CD8-positive, alpha-beta memory T cell (primary cell): ENCODE results near the gene ARL14EPL. TPM values are rescaled to one million over a fixed set of nuclear protein-coding genes. Genes with fewer than 3 reads are reported as not detected.
A peak's percentile ranks its signal among the peaks of the same experiment; 100 is the strongest.

ENCODE experiments used
- CTCF ChIA-PET: fragments of 350-600 bp; sonication (Branson Sonifier 250); formaldehyde crosslinking; loops from one replicate; lab custom pipeline; 2021; ENCODE audit warnings: antibody characterized with exemption; lab: Charles Lee
- POLR2A ChIA-PET: fragments of 350-600 bp; sonication (Branson Sonifier 250); formaldehyde crosslinking; loops from one replicate; lab custom pipeline; 2021; ENCODE audit warnings: antibody characterized with exemption; lab: Charles Lee
- DNase-seq, 5 donors: peaks; one replicate each; pipeline versions ENCODE4 v3.0.0 to v3.0.0-alpha.2; 2020 to 2022; ENCODE audit warnings: mixed read lengths in 1 of 5
- H3K27ac ChIP-seq: one replicate; pipeline ENCODE4 v1.7.0; 2013; ENCODE audit warnings: low read depth, mild to moderate bottlenecking, low read length, moderate library complexity
- H3K27me3 ChIP-seq: 2 replicates; pipeline ENCODE4 v1.7.0; 2013; ENCODE audit warnings: low read length, mild to moderate bottlenecking; ENCODE audit not compliant: insufficient read depth, poor library complexity, severe bottlenecking
- H3K36me3 ChIP-seq: 2 replicates; pipeline ENCODE4 v1.7.0; 2013; ENCODE audit warnings: mild to moderate bottlenecking, low read length, moderate library complexity; ENCODE audit not compliant: insufficient read depth
- H3K4me1 ChIP-seq: 2 replicates; pipeline ENCODE4 v1.7.0; 2013; ENCODE audit warnings: mild to moderate bottlenecking, low read length, moderate library complexity; ENCODE audit not compliant: insufficient read depth
- H3K4me3 ChIP-seq: 2 replicates; pipeline ENCODE4 v1.7.0; 2013; ENCODE audit warnings: mild to moderate bottlenecking, low read length
- H3K9me3 ChIP-seq: 2 replicates; pipeline ENCODE4 v1.7.0; 2013; ENCODE audit warnings: mild to moderate bottlenecking, low read length
- H3K27ac Mint-ChIP-seq, 8 donors: one replicate each; pipeline ENCODE4 v1.8.0; 2020 to 2021; ENCODE audit warnings: mixed read lengths in 8 of 8, mild to moderate bottlenecking in 6 of 8, inconsistent platforms in 3 of 8, moderate library complexity in 3 of 8
- H3K27me3 Mint-ChIP-seq, 2 donors: one replicate each; pipeline ENCODE4 v1.8.0; 2020 to 2021; ENCODE audit warnings: mixed read lengths in 2 of 2, mild to moderate bottlenecking in 1 of 2, moderate library complexity in 1 of 2
- H3K36me3 Mint-ChIP-seq, 3 donors: one replicate each; pipeline ENCODE4 v1.8.0; 2020 to 2021; ENCODE audit warnings: mixed read lengths in 3 of 3, inconsistent platforms in 1 of 3, mild to moderate bottlenecking in 1 of 3
- H3K4me1 Mint-ChIP-seq, 3 donors: one replicate each; pipeline ENCODE4 v1.8.0; 2020 to 2021; ENCODE audit warnings: mixed read lengths in 3 of 3, inconsistent platforms in 1 of 3, mild to moderate bottlenecking in 1 of 3
- H3K4me3 Mint-ChIP-seq, 7 donors: one replicate each; pipeline ENCODE4 v1.8.0; 2020 to 2021; ENCODE audit warnings: mixed read lengths in 7 of 7, mild to moderate bottlenecking in 6 of 7, moderate library complexity in 4 of 7, inconsistent platforms in 2 of 7
- H3K9me3 Mint-ChIP-seq, 5 donors: one replicate each; pipeline ENCODE4 v1.8.0; 2020 to 2022; ENCODE audit warnings: mixed read lengths in 5 of 5, mild to moderate bottlenecking in 3 of 5, moderate library complexity in 2 of 5, inconsistent platforms in 1 of 5
- polyA plus RNA-seq: library from polyadenylated mRNA; unstranded; fragments of 300-500 nt; fragmentation: Illumina TruSeq; gene quantifications from one replicate; pipeline ENCODE4 v1.2.3, GENCODE V29; 2021
- total RNA-seq, 2 experiments: library from RNA; stranded (reverse); gene quantifications; one replicate each; pipeline ENCODE4 v1.2.3, GENCODE V29; 2021

ARL14EPL gene
- total and polyA plus RNA-seq, 3 experiments from 2014 or later: not detected

DNA sequence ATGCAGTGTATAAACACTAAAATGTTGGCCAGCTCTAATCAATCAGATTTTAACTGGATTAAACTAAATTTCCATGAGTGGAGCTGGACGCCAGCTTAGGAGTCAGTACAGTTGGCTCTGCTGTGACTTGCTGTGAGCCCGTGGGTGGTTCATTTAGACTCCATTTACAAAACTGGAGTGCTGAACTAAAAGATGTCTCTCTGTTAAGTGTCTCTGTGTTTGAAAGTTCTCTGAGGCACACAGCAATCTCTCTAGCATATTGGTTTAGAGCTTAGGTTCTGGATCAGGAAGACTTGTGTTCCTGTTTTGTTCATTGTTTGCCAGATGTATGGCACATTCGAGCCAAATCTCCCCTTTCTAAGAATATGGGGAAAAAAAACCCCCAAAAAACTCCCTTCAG lies 28.0 kb upstream of the ARL14EPL start:
- no peaks in the 10 kb centered on the region for H3K9me3 ChIP-seq
- H3K4me1 ChIP-seq: no peaks in the 10 kb centered on the region
- no peak overlapping the region for H3K27ac Mint-ChIP-seq
- no peak overlapping the region for H3K4me3 Mint-ChIP-seq
- POLR2A ChIA-PET: no interaction called here
- no peak overlapping the region for H3K4me3 ChIP-seq
- no peak for DNase-seq
- no peaks in the 10 kb centered on the region for H3K36me3 ChIP-seq
- H3K27me3 ChIP-seq: no peaks in the 10 kb centered on the region
- H3K4me1 Mint-ChIP-seq: no peaks in the 10 kb centered on the region
- H3K27ac ChIP-seq: no peak overlapping the region
- no peaks in the 10 kb centered on the region for H3K36me3 Mint-ChIP-seq
- CTCF ChIA-PET: no interaction called here
- H3K27me3 Mint-ChIP-seq: peaks cover 0 to 8% of the 10 kb centered on the region in 2 donors
- no peaks in the 10 kb centered on the region for H3K9me3 Mint-ChIP-seq

DNA sequence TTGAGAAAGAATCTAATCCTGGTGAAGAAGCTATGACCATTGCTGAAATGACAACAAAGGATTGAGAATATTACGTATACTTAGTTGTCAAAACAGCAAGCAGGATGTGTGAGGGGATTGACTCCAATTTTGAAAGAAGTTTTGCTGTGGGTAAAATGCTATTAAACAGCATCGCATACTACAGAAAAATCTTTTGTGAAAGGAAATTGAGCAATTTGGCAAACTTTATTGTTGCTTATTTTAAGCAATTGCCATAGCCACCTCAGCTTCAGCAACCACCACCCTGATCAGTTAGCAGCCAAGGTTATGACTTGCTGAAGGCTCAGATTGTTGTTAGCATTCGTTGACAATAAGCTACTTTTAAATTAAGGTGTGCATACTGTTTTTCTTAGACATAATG lies 22.5 kb upstream of the ARL14EPL start:
- Mint-ChIP-seq H3K27ac (no peak overlapping the region), H3K27me3 (peaks cover 0 to 13% of the 10 kb centered on the region in 2 donors), H3K4me3 (no peak overlapping the region), H3K36me3 (no peaks in the 10 kb centered on the region), H3K4me1 (no peaks in the 10 kb centered on the region), H3K9me3 (no peaks in the 10 kb centered on the region)
- no peaks in the 10 kb centered on the region for H3K27me3 ChIP-seq
- H3K36me3 ChIP-seq: no peaks in the 10 kb centered on the region
- DNase-seq: no peak
- ChIA-PET CTCF (no interaction called here), POLR2A (no interaction called here)
- no peaks in the 10 kb centered on the region for H3K4me1 ChIP-seq
- no peaks in the 10 kb centered on the region for H3K9me3 ChIP-seq
- no peak overlapping the region for H3K4me3 ChIP-seq
- H3K27ac ChIP-seq: no peak overlapping the region

DNA sequence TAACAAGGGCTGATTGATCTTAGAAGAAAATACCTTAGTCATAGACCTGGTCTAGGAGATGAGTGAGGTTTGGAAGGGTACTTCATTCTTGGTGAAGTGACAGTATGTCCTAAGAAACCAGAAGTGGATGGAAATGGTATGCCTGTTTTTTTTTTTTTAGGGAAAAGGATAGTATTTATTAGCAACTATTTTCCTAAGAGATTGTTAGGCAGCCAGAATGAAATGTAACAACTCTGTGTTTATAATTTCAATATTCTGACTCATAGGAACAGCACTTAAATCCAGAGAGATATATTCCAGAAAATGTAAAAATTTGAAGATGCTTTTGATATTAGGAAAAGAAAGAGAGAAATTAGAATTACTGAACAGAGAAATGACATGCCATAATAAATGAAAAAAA lies 21.2 kb upstream of the ARL14EPL start:
- no peaks in the 10 kb centered on the region for H3K4me1 Mint-ChIP-seq
- Histone ChIP-seq H3K27ac (no peak overlapping the region), H3K4me3 (no peak overlapping the region), H3K4me1 (no peaks in the 10 kb centered on the region), H3K9me3 (no peaks in the 10 kb centered on the region), H3K27me3 (no peaks in the 10 kb centered on the region), H3K36me3 (no peaks in the 10 kb centered on the region)
- H3K36me3 Mint-ChIP-seq: no peaks in the 10 kb centered on the region
- ChIA-PET POLR2A (no interaction called here), CTCF (no interaction called here)
- DNase-seq: no peak
- H3K9me3 Mint-ChIP-seq: no peaks in the 10 kb centered on the region
- H3K27ac Mint-ChIP-seq: no peak overlapping the region
- H3K27me3 Mint-ChIP-seq: peaks cover 0 to 13% of the 10 kb centered on the region in 2 donors
- no peak overlapping the region for H3K4me3 Mint-ChIP-seq

DNA sequence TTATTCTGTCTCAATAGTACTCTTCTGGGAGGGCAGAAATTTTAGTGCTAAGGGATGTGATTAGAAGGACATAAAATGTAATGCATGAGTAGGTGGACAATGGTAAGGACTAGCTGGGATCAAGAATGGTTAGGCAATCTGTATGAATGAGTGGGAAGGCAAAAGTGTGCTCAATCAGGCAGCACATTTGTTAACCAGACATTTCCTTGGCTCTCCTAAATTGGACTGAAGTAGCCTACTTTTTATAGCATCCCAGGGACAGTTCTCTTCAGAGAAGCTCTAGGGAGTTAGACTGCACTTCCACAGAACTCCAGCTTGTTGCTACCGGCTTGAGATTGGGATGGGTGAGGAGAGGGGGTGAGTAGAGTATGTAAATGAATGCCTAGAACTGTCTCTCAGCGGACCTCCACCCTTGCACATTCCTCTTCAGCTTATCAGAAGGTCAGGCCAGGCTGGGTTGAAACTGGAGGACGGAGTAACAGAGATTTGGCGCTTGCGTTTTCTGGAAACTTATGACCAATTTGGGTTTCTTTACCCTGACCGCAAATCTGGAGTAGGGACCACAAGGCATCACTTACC lies 19.0 kb upstream of the ARL14EPL start:
- no peaks in the 10 kb centered on the region for H3K36me3 Mint-ChIP-seq
- H3K36me3 ChIP-seq: no peaks in the 10 kb centered on the region
- H3K4me1 Mint-ChIP-seq: no peaks in the 10 kb centered on the region
- no peak overlapping the region for H3K4me3 Mint-ChIP-seq
- H3K27me3 ChIP-seq: no peaks in the 10 kb centered on the region
- POLR2A ChIA-PET: no interaction called here
- H3K9me3 Mint-ChIP-seq: no peaks in the 10 kb centered on the region
- H3K9me3 ChIP-seq: no peaks in the 10 kb centered on the region
- H3K27ac ChIP-seq: no peak overlapping the region
- CTCF ChIA-PET: no interaction called here
- H3K27ac Mint-ChIP-seq: no peak overlapping the region
- H3K27me3 Mint-ChIP-seq: peaks cover 0 to 13% of the 10 kb centered on the region in 2 donors
- H3K4me3 ChIP-seq: no peak overlapping the region
- DNase-seq: no peak
- H3K4me1 ChIP-seq: no peaks in the 10 kb centered on the region

DNA sequence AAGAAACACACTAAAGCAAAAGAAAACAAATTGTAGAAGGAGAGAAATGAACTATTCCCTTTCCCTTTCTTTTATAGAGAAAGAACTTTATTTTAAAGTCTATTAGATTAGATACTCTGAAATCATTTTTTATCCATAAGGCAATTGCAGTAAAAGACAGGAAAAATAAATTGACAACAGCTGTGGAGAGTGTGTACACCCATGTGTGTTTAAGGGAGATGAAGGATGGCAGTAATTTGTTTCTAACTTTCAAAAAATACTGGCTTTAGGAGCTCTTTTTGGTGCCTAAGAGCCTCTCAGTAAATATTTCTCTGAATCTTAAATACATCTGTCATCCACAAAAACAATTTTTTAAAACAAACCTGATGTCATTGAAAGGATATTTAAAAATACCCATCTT lies 18.3 kb upstream of the ARL14EPL start:
- no peaks in the 10 kb centered on the region for H3K36me3 ChIP-seq
- ChIA-PET POLR2A (no interaction called here), CTCF (no interaction called here)
- H3K4me1 ChIP-seq: no peaks in the 10 kb centered on the region
- Mint-ChIP-seq H3K27me3 (peaks cover 0 to 13% of the 10 kb centered on the region in 2 donors), H3K4me3 (no peak overlapping the region), H3K27ac (no peak overlapping the region), H3K36me3 (no peaks in the 10 kb centered on the region), H3K4me1 (no peaks in the 10 kb centered on the region), H3K9me3 (no peaks in the 10 kb centered on the region)
- DNase-seq: no peak
- H3K27ac ChIP-seq: no peak overlapping the region
- no peak overlapping the region for H3K4me3 ChIP-seq
- no peaks in the 10 kb centered on the region for H3K27me3 ChIP-seq
- H3K9me3 ChIP-seq: no peaks in the 10 kb centered on the region

DNA sequence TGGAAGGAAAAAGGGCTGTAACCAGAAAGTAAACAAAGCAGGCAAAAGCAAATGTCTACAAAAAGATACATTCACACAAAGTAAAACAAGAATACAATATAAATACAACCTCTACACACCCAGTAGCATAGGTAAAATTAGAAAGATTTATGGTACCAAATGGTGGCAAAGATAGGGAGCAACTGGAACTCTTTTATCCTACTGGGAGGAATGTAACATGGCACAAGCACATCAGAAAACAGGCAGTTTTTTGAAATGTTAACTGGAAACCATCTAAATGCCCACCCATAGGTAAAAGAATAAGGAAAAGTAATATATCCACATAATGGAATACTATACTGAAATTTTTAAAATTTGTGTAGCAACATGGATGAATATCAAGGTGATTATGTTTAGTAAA lies 8.7 kb upstream of the ARL14EPL start:
- peaks cover 0 to 13% of the 10 kb centered on the region in 2 donors for H3K27me3 Mint-ChIP-seq
- no peaks in the 10 kb centered on the region for H3K9me3 Mint-ChIP-seq
- no peak for DNase-seq
- ChIA-PET CTCF (no interaction called here), POLR2A (no interaction called here)
- H3K4me3 Mint-ChIP-seq: no peak overlapping the region
- no peak overlapping the region for H3K27ac ChIP-seq
- no peaks in the 10 kb centered on the region for H3K36me3 Mint-ChIP-seq
- no peak overlapping the region for H3K4me3 ChIP-seq
- H3K36me3 ChIP-seq: no peaks in the 10 kb centered on the region
- no peaks in the 10 kb centered on the region for H3K9me3 ChIP-seq
- no peaks in the 10 kb centered on the region for H3K4me1 Mint-ChIP-seq
- H3K27me3 ChIP-seq: no peaks in the 10 kb centered on the region
- no peaks in the 10 kb centered on the region for H3K4me1 ChIP-seq
- no peak overlapping the region for H3K27ac Mint-ChIP-seq

DNA sequence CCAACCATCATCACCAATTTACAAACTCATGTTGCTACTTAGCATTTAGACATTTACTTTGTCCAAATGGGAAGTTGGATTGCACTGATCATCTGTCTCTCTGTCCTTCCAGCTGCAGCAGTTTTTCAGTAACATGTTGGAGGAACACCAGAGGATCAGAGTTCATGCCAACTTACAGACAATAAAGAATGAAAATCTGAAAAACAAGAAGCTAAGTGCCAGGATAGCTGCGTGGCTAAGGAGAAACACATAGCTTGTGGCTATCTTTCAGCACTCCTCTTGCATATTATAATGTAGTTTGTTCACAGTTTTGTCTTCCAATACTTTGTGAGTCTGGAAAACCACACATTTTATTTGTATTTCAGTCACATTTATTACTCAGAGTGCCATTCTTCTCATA lies 6.4 kb upstream of the ARL14EPL start:
- H3K27ac ChIP-seq: no peak overlapping the region
- no peak for DNase-seq
- POLR2A ChIA-PET: no interaction called here
- no peaks in the 10 kb centered on the region for H3K27me3 ChIP-seq
- H3K4me1 Mint-ChIP-seq: no peaks in the 10 kb centered on the region
- H3K36me3 Mint-ChIP-seq: no peaks in the 10 kb centered on the region
- no peaks in the 10 kb centered on the region for H3K36me3 ChIP-seq
- CTCF ChIA-PET: no interaction called here
- H3K9me3 Mint-ChIP-seq: no peaks in the 10 kb centered on the region
- no peak overlapping the region for H3K4me3 Mint-ChIP-seq
- H3K4me3 ChIP-seq: no peak overlapping the region
- no peak overlapping the region for H3K27ac Mint-ChIP-seq
- peaks cover 4 to 22% of the 10 kb centered on the region in 2 donors for H3K27me3 Mint-ChIP-seq
- H3K9me3 ChIP-seq: no peaks in the 10 kb centered on the region
- no peaks in the 10 kb centered on the region for H3K4me1 ChIP-seq

DNA sequence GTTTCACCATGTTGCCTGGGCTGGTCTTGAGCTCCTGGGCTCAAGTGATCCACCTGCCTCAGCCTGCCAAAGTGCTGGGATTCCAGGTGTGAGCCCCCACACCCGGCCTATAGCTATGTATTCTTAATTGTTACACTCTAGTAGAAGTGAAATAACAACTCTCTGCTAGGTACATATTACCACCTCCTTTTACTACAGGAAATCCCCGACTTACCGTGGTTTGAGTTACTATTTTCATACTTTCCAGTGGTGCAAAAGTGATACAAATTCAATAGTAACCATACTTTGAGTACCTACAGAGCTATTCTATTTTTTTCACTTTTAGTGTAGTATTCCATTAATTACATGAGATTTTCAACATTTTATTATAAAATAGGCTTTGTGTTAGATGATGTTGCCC lies 719 bp downstream of the ARL14EPL start:
- CTCF ChIA-PET: no interaction called here
- POLR2A ChIA-PET: no interaction called here
- peaks cover 18 to 27% (median 22%) of the 10 kb centered on the region in 3 donors for H3K4me1 Mint-ChIP-seq

More for the DNA sequence above, 719 bp downstream of the ARL14EPL start:
- Mint-ChIP-seq H3K4me3 (peak overlapping the region in 3 of 7 donors; percentile 7 to 82 (median 15)), H3K27ac (peak overlapping the region in 6 of 8 donors; percentile 10 to 82 (median 48)), H3K9me3 (no peaks in the 10 kb centered on the region), H3K27me3 (peaks cover 9 to 24% of the 10 kb centered on the region in 2 donors), H3K36me3 (no peaks in the 10 kb centered on the region)
- DNase-seq: no peak
- H3K4me1 ChIP-seq: no peaks in the 10 kb centered on the region
- no peaks in the 10 kb centered on the region for H3K27me3 ChIP-seq
- H3K9me3 ChIP-seq: no peaks in the 10 kb centered on the region
- no peaks in the 10 kb centered on the region for H3K36me3 ChIP-seq
- H3K4me3 ChIP-seq: no peak overlapping the region
- no peak overlapping the region for H3K27ac ChIP-seq
